ENCODE results near the gene HNRNPA1. TPM values are rescaled to one million over a fixed set of nuclear protein-coding genes. Genes with fewer than 3 reads are reported as not detected.

Gene HNRNPA1
- total RNA-seq, 1 experiment from 2014 or later = 2,589 TPM

DNA sequence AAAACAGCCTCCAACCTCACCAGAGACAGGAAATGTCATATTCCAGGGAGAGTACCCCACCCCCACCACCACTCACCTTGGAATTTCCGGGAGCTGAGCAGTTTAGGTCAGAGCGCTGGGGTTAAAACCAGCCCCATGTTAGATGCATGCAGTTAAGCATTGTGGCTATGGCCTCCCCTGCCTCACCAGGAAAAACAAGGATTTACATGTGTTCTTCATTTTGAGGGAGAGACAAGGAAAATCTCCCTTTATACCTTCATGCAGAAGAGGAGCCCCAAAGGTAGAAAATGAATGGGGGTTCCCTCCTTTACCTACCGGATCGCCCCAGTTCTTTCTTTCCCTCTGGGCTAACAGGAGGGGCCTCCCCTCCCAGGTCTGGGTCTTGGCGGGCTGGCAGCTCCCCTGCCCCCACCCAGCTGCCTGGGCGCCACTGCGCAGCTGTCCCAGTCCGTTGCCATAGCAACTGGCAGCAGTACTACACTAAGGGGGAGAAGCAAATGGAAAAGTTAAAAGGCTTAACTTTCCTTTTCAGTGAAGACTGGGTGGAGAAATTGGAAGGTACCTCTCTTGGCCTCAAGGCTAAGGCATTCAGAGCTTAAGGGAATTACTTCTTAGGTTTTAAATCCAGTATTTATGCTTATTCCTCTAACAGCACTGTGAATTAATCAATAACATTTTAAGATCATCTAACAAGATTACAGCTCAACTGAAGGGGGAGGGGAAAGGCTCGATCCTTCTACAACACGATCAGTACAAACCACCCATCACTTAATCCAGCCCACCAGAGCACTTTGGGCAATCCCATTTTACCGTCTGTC is 21.1 kb upstream of the HNRNPA1 start:
- ChIA-PET POLR2A (interaction anchor here (0.5 to 6.0 kb wide), 14 partner anchors 9 to 447 kb away, joined by 3 to 105 read pairs (median 6); partner anchors contain the start of genes CBX5, COPZ1, HNRNPA1 and ITGA5), CTCF (interaction anchor here (0.5 to 3.2 kb wide), 12 partner anchors 8 to 456 kb away, joined by 3 to 25 read pairs (median 6); partner anchors contain the start of genes CBX5, COPZ1 and HNRNPA1)
- Mint-ChIP-seq H3K4me3 (peak overlapping the region; percentile 66), H3K9me3 (no peaks in the 10 kb centered on the region), H3K36me3 (peaks cover 29% of the 10 kb centered on the region), H3K27ac (peak overlapping the region; percentile 99), H3K4me1 (peaks cover 63% of the 10 kb centered on the region), H3K27me3 (ENCODE audit: low read depth) (no peaks in the 10 kb centered on the region)
- ATAC-seq (peak; percentile 94), DNase-seq (ENCODE audit: low spot score) (peak; percentile 91)
- TF ChIP-seq, protein P1, sequence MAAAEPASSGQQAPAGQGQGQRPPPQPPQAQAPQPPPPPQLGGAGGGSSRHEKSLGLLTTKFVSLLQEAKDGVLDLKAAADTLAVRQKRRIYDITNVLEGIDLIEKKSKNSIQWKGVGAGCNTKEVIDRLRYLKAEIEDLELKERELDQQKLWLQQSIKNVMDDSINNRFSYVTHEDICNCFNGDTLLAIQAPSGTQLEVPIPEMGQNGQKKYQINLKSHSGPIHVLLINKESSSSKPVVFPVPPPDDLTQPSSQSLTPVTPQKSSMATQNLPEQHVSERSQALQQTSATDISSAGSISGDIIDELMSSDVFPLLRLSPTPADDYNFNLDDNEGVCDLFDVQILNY (CRISPR knock-in tag; IDR thresholded peaks at IDR 0.05) = peak; percentile 79
- TF ChIP-seq AR (CRISPR knock-in tag; IDR thresholded peaks at IDR 0.05) = peak; percentile 36; the same call in 1 of the 2 replicates
- TF ChIP-seq ETV6 (CRISPR knock-in tag; IDR thresholded peaks at IDR 0.05) = peak; percentile 62; the same call in 1 of the 2 replicates
- no peak for TF ChIP-seq RELA (CRISPR knock-in tag; IDR thresholded peaks at IDR 0.05; ENCODE audit: borderline replicate concordance)
- TF ChIP-seq E2F4 (CRISPR knock-in tag; IDR thresholded peaks at IDR 0.05; ENCODE audit: borderline replicate concordance, low read depth) = no peak
- TF ChIP-seq ZNF281 (CRISPR knock-in tag; IDR thresholded peaks at IDR 0.05) = peak; percentile 73; the same call in 1 of the 2 replicates
- TF ChIP-seq SP1 (CRISPR knock-in tag; conservative IDR thresholded peaks at IDR 0.05) = peak; percentile 25; the same call in 1 of the 2 replicates
- peak; percentile 79; the same call in 1 of the 2 replicates for TF ChIP-seq TEAD1 (CRISPR knock-in tag; IDR thresholded peaks at IDR 0.05)
- TF ChIP-seq, protein P2, sequence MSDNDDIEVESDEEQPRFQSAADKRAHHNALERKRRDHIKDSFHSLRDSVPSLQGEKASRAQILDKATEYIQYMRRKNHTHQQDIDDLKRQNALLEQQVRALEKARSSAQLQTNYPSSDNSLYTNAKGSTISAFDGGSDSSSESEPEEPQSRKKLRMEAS (CRISPR knock-in tag; IDR thresholded peaks at IDR 0.05) = peak; percentile 49; the same call in 1 of the 2 replicates
- no peak for TF ChIP-seq NR3C1 (CRISPR knock-in tag; conservative IDR thresholded peaks at IDR 0.05; ENCODE audit: low read depth)

GRCh38 chr12:54261815-54262402 is 18.6 kb upstream of the HNRNPA1 start:
- H3K4me1 Mint-ChIP-seq = peaks cover 74% of the 10 kb centered on the region
- POLR2A ChIA-PET = interaction anchor here (1.2 to 6.0 kb wide), 2 partner anchors 10 to 18 kb away, joined by 3 to 105 read pairs; partner anchors contain the start of genes CBX5 and HNRNPA1
- ATAC-seq (no peak), DNase-seq (ENCODE audit: low spot score) (no peak)
- H3K36me3 Mint-ChIP-seq = peaks cover 9% of the 10 kb centered on the region
- H3K27ac Mint-ChIP-seq = peak overlapping the region; percentile 94
- H3K27me3 Mint-ChIP-seq (ENCODE audit: low read depth) = no peaks in the 10 kb centered on the region
- H3K9me3 Mint-ChIP-seq = no peaks in the 10 kb centered on the region
- H3K4me3 Mint-ChIP-seq = no peak overlapping the region; the same call in 1 of the 2 replicates
- TF ChIP-seq NFE2L1 (CRISPR knock-in tag; IDR thresholded peaks at IDR 0.05) (no peak), TEAD1 (CRISPR knock-in tag; IDR thresholded peaks at IDR 0.05) (no peak), GRHL2 (CRISPR knock-in tag; IDR thresholded peaks at IDR 0.05; ENCODE audit: insufficient replicate concordance, severe bottlenecking) (no peak), ATF3 (CRISPR knock-in tag; conservative IDR thresholded peaks at IDR 0.05) (no peak), IRF2 (CRISPR knock-in tag; IDR thresholded peaks at IDR 0.05; ENCODE audit: borderline replicate concordance, low read depth) (no peak), OVOL2 (CRISPR knock-in tag; IDR thresholded peaks at IDR 0.05; ENCODE audit: borderline replicate concordance) (no peak), MYBL2 (CRISPR knock-in tag; IDR thresholded peaks at IDR 0.05) (no peak)
- CTCF ChIA-PET = interaction anchor here (1.0 to 2.8 kb wide), 5 partner anchors 8 to 63 kb away, joined by 3 to 19 read pairs (median 7); partner anchors contain the start of gene COPZ1

Measured in WTC11 (cell line).